GF-D8 (cell line): Measurements from ENCODE around the gene SMYD1.

Source experiments
- DNase-seq: peaks from one replicate; lab custom pipeline; 2025; lab: John Stamatoyannopoulos, UW

The SMYD1 gene

GRCh38 chr2:88088999-88089398, 21.4 kb downstream of the SMYD1 start:
- DNase-seq = no peak

- DNase-seq = no peak
Observed at GRCh38 chr2:88090446-88091283, 23.0 kb downstream of the SMYD1 start.

GRCh38 chr2:88091943-88092342, 24.3 kb downstream of the SMYD1 start:
- DNase-seq = no peak

DNA sequence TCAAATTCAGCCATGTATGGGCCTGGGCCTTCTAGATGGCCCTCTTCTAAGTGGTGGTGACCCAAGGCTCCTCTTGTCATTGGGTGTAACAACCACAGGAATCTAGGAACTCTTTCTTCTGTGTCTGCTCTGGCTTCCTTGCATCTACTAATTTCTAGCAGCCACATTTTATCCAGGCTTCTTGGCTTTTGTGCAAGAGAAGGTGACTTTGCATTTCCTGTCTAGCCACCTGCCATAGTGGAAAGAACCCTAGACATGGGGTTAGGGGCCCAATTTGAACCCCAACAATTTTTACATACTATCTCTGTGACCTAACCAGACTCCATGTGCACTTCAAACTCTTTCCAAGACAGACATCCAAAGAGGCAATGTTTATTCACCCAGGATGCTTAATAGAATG, 25.1 kb downstream of the SMYD1 start:
- DNase-seq = no peak

DNA sequence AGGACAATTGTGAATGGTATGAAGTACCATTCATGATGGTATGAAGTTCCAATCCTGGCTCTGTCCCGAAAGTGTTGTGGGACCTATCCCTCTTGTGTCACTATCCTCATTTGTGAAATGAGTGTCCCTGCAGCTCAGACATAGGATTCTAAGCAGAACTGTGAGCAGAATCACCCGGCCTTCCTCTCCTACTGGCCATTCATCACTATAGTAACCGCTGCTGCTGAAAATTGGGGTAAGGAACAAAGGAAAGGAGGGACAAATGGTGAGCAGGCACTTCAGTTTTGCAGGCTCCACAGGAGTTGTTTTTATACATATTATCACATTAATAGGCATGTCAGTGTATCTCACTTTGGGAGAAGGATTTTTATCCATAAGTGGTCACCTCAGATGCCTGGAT, 27.4 kb downstream of the SMYD1 start:
- DNase-seq = no peak

GRCh38 chr2:88096708-88097107, 29.1 kb downstream of the SMYD1 start:
- DNase-seq = no peak

- DNase-seq = no peak
Observed at GRCh38 chr2:88097192-88097591, 29.6 kb downstream of the SMYD1 start.

GRCh38 chr2:88097891-88098557, 30.4 kb downstream of the SMYD1 start:
- no peak for DNase-seq

DNA sequence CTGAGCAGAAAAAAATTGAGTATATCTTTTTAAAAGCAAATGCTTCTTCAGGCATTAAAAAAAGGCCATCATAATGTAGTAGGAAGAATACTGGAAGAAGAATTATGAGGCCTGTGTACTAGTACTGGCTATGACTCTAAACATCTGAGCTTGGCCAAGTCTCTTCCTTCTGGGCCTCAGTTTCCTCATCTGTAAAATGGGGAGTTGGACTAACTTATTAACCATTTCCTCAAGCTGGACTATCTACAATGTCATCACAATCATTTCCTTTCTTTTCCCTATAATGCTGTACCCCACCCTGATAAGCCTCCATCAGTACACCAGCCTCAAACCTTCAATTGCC, 30.9 kb downstream of the SMYD1 start:
- no peak for DNase-seq

DNA sequence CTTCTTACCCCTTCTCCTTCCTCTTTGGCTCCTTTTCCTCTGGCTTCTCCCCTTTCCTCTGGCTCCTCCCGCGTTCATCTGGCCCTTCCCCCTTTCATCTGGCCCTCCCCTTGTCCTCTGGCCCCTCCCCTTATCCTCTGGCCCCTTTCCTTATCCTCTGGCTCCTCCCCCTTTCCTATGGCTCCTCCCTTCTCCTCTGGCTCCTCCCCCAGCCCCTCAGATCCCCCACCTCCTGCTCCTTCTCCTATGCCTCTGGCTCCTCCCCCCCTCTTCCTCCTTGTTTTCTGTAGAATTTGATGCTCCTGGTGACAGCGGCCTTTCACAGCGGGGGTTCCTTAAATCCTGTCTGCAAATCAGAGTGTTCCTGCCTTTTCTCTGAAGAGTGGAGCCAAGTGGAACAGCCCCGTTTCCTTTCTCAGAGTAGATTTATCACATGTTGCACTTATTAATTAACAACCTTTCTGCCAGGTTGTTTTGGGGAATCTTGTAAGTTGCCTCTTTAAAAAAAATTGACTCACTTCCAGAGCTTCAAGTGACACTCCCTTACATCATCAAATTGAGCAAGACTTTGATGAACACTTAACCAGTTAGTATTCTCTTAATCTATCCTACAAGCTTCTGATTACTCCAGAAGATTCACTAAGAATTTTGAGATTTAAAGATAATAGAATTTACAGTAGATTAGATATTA, 32.3 kb downstream of the SMYD1 start:
- DNase-seq = no peak

DNA sequence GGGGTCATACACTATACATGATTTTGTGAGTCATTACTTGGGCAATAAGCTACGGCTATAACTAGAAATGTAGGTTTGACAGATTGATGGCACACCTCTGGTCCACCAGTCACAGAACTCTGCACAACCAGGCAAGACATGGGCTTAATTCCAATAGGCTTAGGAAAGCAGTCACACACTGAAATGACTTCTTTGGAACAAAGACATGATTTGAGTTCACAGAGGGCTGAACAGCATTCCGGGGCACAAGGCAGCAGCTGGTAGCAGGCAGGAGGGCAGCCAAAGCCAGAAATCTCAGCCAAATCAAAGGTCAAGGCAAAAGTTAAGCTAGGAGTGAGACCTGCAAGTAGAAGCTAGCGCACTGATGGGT, 32.8 kb downstream of the SMYD1 start:
- DNase-seq = no peak

GRCh38 chr2:88108796-88109195, 41.2 kb downstream of the SMYD1 start:
- DNase-seq = no peak

DNA sequence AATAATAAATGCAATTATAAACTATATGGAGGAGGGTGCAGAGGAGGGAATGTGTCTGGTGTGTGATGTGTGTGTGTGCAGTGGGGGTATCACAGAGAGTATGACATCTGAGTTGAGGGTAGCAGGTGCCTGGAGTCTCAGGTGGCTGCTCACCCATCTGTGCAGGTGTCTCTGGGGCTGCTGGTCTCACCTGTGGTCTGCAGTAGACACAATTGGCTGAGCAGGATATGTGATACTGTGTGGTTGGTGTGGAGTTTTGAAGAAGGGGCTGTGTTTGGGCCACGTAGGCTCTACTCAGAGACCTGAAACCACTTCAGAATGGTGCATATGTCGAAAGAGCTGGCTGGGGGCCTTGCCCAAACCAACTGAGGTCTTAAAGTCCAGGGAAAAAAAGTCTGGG, 43.2 kb downstream of the SMYD1 start:
- DNase-seq = no peak

- no peak for DNase-seq
Observed at GRCh38 chr2:88113069-88113468, 45.4 kb downstream of the SMYD1 start.

DNA sequence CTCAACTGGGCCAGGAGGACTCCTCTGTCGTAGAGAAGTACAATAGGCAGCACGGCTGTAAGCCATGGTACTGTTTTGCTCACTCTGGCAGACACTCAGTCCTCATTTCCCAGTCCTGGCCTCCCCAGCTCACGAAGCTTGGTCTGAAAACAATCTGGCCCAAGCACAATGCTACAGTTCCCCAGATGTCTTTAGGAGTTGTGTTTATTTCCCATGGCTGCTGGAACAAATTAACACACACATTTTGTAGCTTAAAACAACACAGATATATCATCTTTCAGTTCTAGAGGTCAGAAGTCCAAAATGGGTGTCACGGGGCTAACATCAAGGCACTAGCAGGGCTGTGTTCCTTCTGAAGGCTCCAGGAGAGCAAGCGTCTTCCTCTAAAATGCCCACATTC, 47.3 kb downstream of the SMYD1 start:
- no peak for DNase-seq

DNA sequence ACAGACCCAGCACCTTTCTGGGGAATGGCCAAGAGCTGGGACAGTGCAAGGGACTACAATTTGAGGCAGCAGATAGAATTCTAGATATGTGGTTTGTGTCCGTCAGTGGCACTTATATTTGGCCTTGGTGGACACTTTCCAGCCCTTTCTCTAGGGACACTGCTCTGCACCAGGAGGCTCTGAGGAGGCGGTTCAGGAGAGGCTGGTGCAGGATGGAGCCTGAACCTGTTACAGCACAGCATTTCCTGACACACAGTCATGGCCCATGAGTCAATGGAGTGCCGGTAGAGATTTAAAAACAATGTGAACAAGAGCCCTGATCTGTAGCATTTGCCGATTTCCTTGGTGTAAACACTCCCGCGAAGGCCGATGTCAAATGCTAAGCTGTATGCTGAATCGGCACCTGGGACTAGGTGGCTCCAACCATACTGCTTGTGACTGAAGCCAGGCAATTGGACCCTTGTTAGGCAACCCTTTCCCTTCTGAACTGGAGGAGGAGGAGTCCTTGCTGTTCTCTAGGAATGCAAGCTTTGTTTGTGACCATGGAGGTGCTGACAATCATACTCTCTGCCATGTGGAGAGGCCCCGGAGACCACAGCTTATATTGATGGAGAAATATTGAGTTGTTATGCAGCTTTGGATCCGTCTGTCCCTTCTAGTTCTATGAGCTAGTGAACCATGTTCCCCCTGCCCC, 48.3 kb downstream of the SMYD1 start:
- DNase-seq = no peak

DNA sequence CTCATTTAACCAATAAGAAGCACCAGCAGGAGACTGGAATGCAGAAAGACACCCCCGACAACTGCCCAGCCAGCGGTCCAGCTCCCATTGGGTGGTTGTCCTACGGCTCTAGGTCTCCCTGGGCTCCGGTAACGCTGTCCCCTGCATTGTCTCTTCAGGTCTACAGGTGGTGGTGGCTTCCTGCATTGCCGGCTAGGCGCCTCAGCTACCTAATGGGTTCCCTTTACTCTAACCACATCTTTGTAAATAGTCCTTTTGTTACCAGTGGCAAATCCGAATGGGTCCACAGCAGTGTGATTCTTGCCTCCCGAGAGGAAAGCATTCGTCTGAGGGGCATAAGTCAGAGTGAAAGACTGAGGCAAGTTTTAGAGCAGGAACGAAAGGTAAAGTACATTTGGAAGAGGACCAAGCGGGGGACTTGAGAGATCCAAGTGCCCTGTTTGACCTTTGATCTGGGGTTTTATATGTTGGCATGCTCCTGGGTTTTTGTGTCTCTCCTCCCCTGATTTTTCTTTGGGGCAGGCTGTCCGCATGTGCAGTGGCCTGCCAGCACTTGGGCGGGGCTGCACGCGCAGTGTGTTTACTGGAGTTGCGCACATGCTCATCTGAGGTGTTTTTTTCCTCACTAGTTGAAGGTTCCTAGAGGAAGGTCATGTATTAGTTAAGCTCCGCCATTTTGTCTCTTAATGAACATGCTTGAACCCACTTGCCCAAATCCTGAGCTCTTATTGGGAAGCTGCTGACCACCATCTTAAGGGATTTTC, 49.2 kb downstream of the SMYD1 start:
- no peak for DNase-seq

DNA sequence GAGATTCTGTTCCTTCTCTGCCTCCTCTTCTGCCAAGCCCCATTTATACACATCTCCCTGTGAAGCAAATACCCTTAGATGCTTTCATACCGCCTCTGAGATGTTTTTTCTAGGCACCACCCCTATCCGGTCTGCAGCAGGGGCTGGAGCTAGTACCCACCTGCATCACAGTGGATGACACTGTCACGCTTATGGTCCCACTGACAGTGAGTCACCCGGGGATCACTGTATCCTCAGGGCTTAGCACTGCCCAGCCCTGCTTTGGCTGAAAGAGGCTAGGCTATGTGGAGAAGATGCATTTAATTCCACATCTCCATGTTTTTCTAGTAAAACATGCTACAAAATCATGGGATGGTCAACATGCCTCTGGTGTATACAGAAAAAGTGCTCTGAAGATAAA, 50.3 kb downstream of the SMYD1 start:
- DNase-seq = no peak

DNA sequence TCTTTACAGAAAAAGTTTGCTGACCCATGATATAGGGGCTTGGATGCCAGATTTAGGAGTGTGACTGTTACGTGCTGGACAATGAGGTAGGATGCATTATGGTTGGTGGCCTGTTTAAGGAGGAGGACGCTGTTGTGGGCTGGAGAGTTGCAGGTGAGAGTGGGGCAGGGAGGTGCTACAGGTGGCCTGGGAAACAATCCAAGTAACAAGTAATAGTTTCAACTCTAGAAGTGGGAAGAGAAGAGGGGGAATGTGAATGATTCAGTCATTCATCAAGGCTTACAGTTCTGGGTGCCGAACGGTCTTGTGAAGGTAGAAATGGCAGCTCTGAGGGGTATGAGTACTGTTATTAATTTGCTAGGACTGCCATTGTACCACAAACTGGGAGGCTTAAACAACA, 54.1 kb downstream of the SMYD1 start:
- DNase-seq = no peak

DNA sequence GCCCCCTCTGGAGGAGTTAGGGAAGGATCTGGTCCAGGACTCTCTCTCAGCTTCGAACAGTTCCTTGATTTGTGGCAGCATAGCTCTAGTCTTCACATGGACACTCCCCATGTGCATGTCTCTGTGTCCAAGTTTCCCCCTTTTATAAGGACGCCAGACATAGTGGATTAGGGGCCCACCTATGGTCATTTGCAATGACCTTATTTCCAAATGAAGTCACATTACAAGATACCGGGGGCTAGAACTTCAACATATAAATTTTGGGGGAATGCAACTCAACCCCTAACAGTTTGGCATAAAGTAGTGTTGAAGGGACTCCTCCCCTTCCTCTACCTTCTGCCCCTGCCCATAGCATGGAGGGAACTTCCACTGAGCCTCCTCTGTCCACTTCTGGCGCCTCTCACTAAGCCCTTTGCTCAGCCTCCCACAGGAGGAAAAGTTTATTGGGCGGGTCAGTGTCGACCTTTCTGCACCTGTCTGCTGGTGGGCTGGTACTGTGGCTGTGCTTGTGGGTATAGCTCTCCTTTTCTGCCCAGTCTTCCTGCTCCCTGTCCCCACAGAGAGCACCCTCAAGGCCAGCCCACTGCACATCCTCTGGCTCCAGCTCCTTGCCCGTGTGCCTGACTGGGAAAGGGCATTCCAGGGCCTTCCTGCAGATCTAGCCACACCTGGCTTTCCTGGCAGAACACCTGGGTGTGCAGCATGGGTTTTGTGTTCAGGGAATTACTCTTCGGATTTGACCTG, 54.7 kb downstream of the SMYD1 start:
- no peak for DNase-seq
